GM10248 (cell line): ENCODE data around the gene NCAPG2.

ENCODE experiments used
- CTCF ChIA-PET: fragments of 300-600 bp; sonication (Branson Sonifier 250); formaldehyde crosslinking; extraction: SDS; loops from one replicate; lab custom pipeline; 2021; ENCODE audit warnings: antibody characterized with exemption; lab: Yijun Ruan, JAX
- POLR2A ChIA-PET: fragments of 350-650 bp; sonication (Branson Sonifier 250); formaldehyde crosslinking; extraction: SDS; loops from one replicate; lab custom pipeline; 2020; ENCODE audit warnings: antibody characterized with exemption; lab: Yijun Ruan, JAX
- DNase-seq: peaks from one replicate; pipeline ENCODE4 v3.0.0; 2012; ENCODE audit errors: extremely low spot score
- TF ChIP-seq, protein P1 (sequence below): IDR thresholded peaks from 2 replicates; pipeline ENCODE4 v1.5.1; 2012; ENCODE audit warnings: mild to moderate bottlenecking, low read depth; ENCODE audit errors: extremely low read depth, missing control alignments, control extremely low read depth

Gene NCAPG2

DNA sequence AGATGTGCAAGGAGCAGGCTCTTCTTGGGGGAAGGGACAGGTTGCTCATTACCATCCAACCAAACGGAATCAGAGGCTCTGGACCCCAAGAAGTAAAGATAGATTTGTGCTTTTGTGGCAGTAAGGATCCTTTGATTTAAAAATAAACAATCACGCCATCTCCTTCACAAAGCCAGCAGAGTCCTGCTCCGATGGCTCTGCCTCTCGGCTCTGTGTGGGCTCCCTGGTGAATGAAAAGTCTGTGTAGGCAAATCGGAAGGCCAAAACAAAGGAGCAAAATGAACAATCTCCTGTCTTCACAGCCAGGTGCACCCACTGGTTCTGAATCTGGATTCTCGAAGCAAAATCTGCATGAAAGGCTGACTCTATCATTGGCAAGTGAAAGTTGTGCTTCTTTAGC, 120.8 kb downstream of the NCAPG2 start:
- CTCF ChIA-PET: interaction anchor here (1.8 kb wide), 1 partner anchor 11 kb away, joined by 6 read pairs; no protein-coding TSS in a partner anchor
- POLR2A ChIA-PET: no interaction called here
- TF ChIP-seq, protein P1, sequence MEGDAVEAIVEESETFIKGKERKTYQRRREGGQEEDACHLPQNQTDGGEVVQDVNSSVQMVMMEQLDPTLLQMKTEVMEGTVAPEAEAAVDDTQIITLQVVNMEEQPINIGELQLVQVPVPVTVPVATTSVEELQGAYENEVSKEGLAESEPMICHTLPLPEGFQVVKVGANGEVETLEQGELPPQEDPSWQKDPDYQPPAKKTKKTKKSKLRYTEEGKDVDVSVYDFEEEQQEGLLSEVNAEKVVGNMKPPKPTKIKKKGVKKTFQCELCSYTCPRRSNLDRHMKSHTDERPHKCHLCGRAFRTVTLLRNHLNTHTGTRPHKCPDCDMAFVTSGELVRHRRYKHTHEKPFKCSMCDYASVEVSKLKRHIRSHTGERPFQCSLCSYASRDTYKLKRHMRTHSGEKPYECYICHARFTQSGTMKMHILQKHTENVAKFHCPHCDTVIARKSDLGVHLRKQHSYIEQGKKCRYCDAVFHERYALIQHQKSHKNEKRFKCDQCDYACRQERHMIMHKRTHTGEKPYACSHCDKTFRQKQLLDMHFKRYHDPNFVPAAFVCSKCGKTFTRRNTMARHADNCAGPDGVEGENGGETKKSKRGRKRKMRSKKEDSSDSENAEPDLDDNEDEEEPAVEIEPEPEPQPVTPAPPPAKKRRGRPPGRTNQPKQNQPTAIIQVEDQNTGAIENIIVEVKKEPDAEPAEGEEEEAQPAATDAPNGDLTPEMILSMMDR: no peak

DNA sequence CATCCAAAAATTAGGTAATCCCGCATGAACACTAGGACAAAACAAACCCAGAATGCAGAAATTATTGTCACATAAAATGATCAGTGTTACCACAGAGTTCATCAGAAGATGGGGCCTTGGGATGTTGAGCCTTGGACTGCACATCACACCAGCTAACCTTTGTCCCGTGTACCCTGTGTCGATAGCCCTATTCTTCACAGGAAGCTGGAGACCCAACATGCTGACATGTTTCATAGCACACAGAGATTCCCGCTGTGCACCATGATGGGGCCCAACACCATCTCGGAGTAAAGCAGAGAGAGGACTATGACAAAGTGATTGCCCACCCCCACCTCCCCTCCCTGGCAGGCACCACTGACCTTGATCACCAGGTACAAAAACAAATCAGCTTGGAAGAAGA, 121.5 kb downstream of the NCAPG2 start:
- TF ChIP-seq, protein P1: no peak
- POLR2A ChIA-PET: no interaction called here
- DNase-seq: no peak
- CTCF ChIA-PET: interaction anchor here (1.8 kb wide), 1 partner anchor 10 kb away, joined by 6 read pairs; no protein-coding TSS in a partner anchor

More for the DNA sequence above, 120.8 kb downstream of the NCAPG2 start:
- no peak for DNase-seq

DNA sequence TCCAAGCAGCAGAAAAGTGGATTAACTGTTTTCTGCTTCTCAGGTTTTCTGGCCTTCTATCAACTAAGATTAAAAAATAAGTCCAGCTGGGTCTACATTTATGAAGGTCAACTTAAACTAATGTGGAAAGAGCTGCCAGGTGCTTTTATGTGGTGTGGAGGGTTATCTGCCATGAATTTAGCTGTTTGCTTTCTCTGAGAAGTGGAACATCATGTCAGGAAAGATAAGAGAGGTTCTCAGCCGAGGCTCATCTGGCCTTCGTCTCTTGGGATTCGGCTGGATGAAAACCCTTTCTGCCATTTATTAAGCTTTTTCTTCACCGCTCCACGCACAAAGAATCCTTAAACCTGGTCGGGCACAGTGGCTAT, 122.5 kb downstream of the NCAPG2 start:
- DNase-seq: no peak
- ChIA-PET POLR2A (no interaction called here), CTCF (interaction anchor here (1.8 kb wide), 1 partner anchor 9 kb away, joined by 6 read pairs; no protein-coding TSS in a partner anchor)
- TF ChIP-seq, protein P1: no peak

DNA sequence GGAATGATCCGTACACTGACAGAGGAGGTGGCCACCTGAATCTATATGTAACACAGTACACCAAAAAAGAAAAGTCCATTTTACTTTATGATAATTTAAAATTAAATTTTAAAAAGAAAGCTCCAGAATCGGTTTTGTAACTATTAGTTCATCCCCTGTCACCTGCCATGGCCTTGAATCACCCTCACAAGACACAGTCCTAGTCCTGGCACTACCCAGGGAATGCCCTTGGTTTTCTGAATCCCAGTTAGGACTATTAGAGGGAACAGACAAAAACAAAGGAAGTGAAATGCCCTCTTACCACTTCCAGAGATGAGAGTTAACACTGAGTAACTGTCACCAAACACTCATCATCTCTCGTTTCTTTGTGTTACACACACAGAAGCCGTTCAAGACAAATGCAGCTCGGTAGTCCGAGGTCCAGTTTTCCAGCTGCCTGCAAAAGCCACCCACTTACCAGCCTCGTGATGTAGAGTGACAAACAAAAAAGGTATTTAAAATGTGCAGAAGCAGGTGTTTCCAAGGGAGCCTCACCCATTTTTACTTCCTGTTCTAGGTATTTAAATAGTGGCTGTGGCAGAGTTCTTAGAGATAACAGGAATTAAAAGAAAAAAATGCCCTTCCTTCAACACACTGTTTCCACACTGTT, 123.0 kb downstream of the NCAPG2 start:
- ChIA-PET POLR2A (no interaction called here), CTCF (interaction anchor here (1.5 to 1.8 kb wide), 2 partner anchors 8 to 12 kb away, joined by 3 to 6 read pairs; no protein-coding TSS in a partner anchor)
- DNase-seq: no peak
- TF ChIP-seq, protein P1: no peak
